CD14-positive monocyte (primary cell): Measurements from ENCODE around the gene PREX1. TPM values are rescaled to one million over a fixed set of nuclear protein-coding genes. Genes with fewer than 3 reads are reported as not detected.

ENCODE experiments used
- DNase-seq, 3 donors: peaks; one replicate each; pipeline ENCODE4 v3.0.0-alpha.2; 2011 to 2022
- H2AFZ ChIP-seq: 2 replicates; pipeline ENCODE4 v1.6.0; 2012; ENCODE audit warnings: mild to moderate bottlenecking, low read depth, low read length, inconsistent platforms; ENCODE audit not compliant: insufficient read depth, poor library complexity, severe bottlenecking
- H3K27ac ChIP-seq, 2 donors: 1 replicate in 1 of 2; 2 replicates in 1 of 2; pipeline ENCODE4 v1.5.1; 2012 to 2013; ENCODE audit warnings: low read length in 2 of 2, control low read depth in 1 of 2, inconsistent platforms in 1 of 2, low read depth in 1 of 2, mild to moderate bottlenecking in 1 of 2
- H3K27me3 ChIP-seq, 2 donors: one replicate each; pipeline versions ENCODE4 v1.6.0 to v1.6.1; 2011 to 2013; ENCODE audit warnings: low read length in 2 of 2; ENCODE audit not compliant: control insufficient read depth in 2 of 2, insufficient read depth in 2 of 2
- H3K36me3 ChIP-seq, 2 donors: replicated peaks in 1 of 2; 1 replicate in 1 of 2; 2 replicates in 1 of 2; pipeline versions ENCODE4 v1.5.1 to v1.6.1; 2012 to 2013; ENCODE audit warnings: low read length in 2 of 2, control low read depth in 1 of 2, inconsistent platforms in 1 of 2, mild to moderate bottlenecking in 1 of 2; ENCODE audit not compliant: insufficient read depth in 2 of 2, control insufficient read depth in 1 of 2
- H3K4me1 ChIP-seq, 2 donors: 1 replicate in 1 of 2; 2 replicates in 1 of 2; pipeline versions ENCODE4 v1.5.1 to v1.6.1; 2012 to 2013; ENCODE audit warnings: low read length in 2 of 2, control low read depth in 1 of 2, inconsistent platforms in 1 of 2, mild to moderate bottlenecking in 1 of 2, moderate library complexity in 1 of 2; ENCODE audit not compliant: insufficient read depth in 2 of 2, control insufficient read depth in 1 of 2
- H3K4me2 ChIP-seq: replicated peaks from 2 replicates; pipeline ENCODE3; 2012; ENCODE audit warnings: low read length, moderate library complexity, mild to moderate bottlenecking; ENCODE audit not compliant: poor library complexity, severe bottlenecking; ENCODE audit errors: extremely low read depth
- H3K4me3 ChIP-seq, 3 experiments: fragments of 200-600 bp in 1 of 3; sonication (generic) in 1 of 3; replicated peaks in 1 of 3; 1 replicate in 2 of 3; 2 replicates in 1 of 3; pipeline ENCODE4 v1.5.1; 2011 to 2013; ENCODE audit warnings: low read length in 3 of 3, mild to moderate bottlenecking in 3 of 3, control low read depth in 2 of 3, low read depth in 2 of 3, inconsistent platforms in 1 of 3, moderate library complexity in 1 of 3
- H3K79me2 ChIP-seq: 2 replicates; pipeline ENCODE4 v1.6.0; 2012; ENCODE audit warnings: mild to moderate bottlenecking, control low read depth, inconsistent platforms, low read length, moderate library complexity; ENCODE audit not compliant: insufficient read depth
- H3K9ac ChIP-seq: 2 replicates; pipeline ENCODE4 v1.6.0; 2017; ENCODE audit warnings: low read length, mild to moderate bottlenecking; ENCODE audit not compliant: insufficient read depth, poor library complexity, severe bottlenecking
- H3K9me3 ChIP-seq, 2 donors: replicated peaks in 1 of 2; 1 replicate in 1 of 2; 2 replicates in 1 of 2; pipeline versions ENCODE4 v1.5.1 to v1.6.1; 2012 to 2013; ENCODE audit warnings: low read length in 2 of 2, control low read depth in 1 of 2; ENCODE audit not compliant: control insufficient read depth in 1 of 2, insufficient read depth in 1 of 2
- H4K20me1 ChIP-seq: 2 replicates; pipeline ENCODE4 v1.6.0; 2012; ENCODE audit warnings: mild to moderate bottlenecking, low read length, control low read depth, moderate library complexity; ENCODE audit not compliant: insufficient read depth
- H3K27ac Mint-ChIP-seq, 7 donors: one replicate each; pipeline ENCODE4 v1.8.0; 2020; ENCODE audit warnings: mild to moderate bottlenecking in 7 of 7, mixed read lengths in 7 of 7, moderate library complexity in 6 of 7, inconsistent platforms in 2 of 7
- H3K27me3 Mint-ChIP-seq, 3 donors: one replicate each; pipeline ENCODE4 v1.8.0; 2021 to 2022; ENCODE audit warnings: low read depth in 3 of 3, mild to moderate bottlenecking in 3 of 3, mixed read lengths in 3 of 3, moderate library complexity in 3 of 3, inconsistent platforms in 1 of 3
- H3K36me3 Mint-ChIP-seq, 2 donors: one replicate each; pipeline ENCODE4 v1.8.0; 2020; ENCODE audit warnings: mixed read lengths in 2 of 2, inconsistent platforms in 1 of 2, mild to moderate bottlenecking in 1 of 2
- H3K4me1 Mint-ChIP-seq: one replicate; pipeline ENCODE4 v1.8.0; 2020; ENCODE audit warnings: mild to moderate bottlenecking, mixed read lengths
- H3K4me3 Mint-ChIP-seq, 2 donors: one replicate each; pipeline ENCODE4 v1.8.0; 2020; ENCODE audit warnings: mild to moderate bottlenecking in 2 of 2, mixed read lengths in 2 of 2, moderate library complexity in 1 of 2
- H3K9me3 Mint-ChIP-seq, 7 donors: one replicate each; pipeline ENCODE4 v1.8.0; 2020 to 2022; ENCODE audit warnings: mixed read lengths in 7 of 7, mild to moderate bottlenecking in 6 of 7, moderate library complexity in 6 of 7, inconsistent platforms in 2 of 7
- WGBS: methylation state at CpG from one replicate; pipeline ENCODE4 v1.1.5; 2013; ENCODE audit warnings: missing lambda C conversion rate; ENCODE audit not compliant: insufficient coverage; 5-methylcytosine and 5-hydroxymethylcytosine counted together
- intact Hi-C, 2 donors: fragments of 100-400 bp; cut with micrococcal nuclease; formaldehyde crosslinking; loops; one replicate each; pipeline versions ENCODE4 v1.15.0 to v1.15.1; 2023
- polyA plus RNA-seq, 3 donors: library from polyadenylated mRNA; depleted of rRNA in 1 of 3; unstranded in 2 of 3; stranded (reverse) in 1 of 3; fragments of 300-500 nt in 2 of 3; fragments of >200 nt in 1 of 3; fragmentation: Illumina TruSeq in 2 of 3; gene quantifications; 1 replicate in 2 of 3; 2 replicates in 1 of 3; pipeline ENCODE4 v1.2.3, GENCODE V29; 2012 to 2021
- TF ChIP-seq, protein P1 (sequence below): fragments of 200-600 bp; IDR thresholded peaks from one replicate; pipeline ENCODE4 v1.8.0; 2022; ENCODE audit warnings: antibody characterized with exemption, mild to moderate bottlenecking

Gene PREX1
- polyA plus RNA-seq, 3 donors: 24.3 to 114 (median 27.5) TPM

DNA sequence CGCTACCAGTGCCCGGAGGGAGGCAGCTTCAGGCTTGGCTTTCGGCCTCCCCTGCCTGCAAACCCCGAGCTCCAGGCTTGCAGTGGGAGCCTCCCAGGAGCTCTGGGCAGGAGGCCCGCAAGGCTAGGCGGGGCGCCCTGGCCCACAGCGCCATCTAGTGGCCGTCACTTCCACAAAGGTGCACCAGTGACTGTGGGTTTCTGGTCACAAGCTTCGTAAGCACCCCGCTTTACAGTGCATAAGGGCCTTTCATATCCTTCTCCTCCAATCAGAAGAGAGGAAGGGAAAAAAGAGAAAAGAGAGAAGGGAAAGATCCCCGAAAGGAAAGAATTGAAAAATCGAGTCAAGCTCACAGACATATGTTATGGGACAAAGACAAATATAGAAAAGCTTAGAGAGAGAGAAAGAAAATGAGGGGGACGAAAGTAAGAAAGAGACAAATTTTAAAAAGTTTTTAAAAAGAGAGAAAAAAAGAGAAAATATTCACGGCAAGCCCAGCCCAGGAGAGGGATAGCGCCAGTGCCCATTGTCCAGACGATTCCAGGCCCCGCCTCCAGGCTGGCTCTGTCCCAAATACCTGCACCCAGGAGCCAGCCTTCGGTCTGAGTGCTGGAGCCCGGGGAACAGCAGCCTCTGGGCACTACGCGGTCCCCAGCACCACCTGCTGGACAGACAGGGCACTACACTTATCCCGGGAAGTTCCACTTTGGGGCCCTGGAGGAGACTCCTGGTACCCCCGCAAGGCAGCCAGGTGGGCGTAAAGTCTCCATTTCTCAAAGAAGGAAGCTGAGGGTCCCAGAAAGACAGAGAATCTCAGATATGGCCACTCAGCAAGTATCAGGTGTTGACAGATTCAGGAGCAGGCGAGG lies 207.1 kb downstream of the PREX1 start:
- H3K9me3 ChIP-seq: peaks cover 0 to 3% of the 10 kb centered on the region in 2 donors
- H4K20me1 ChIP-seq: peaks cover 66% of the 10 kb centered on the region
- Mint-ChIP-seq H3K36me3 (peaks cover 23 to 34% of the 10 kb centered on the region in 2 donors), H3K9me3 (peaks cover 0 to 5% (median 3%) of the 10 kb centered on the region in 7 donors), H3K27ac (peak overlapping the region in 6 of 7 donors; percentile 11 to 83 (median 64)), H3K4me1 (peaks cover 21% of the 10 kb centered on the region), H3K27me3 (peaks cover 6 to 15% (median 8%) of the 10 kb centered on the region in 3 donors), H3K4me3 (peak overlapping the region; percentile 14 to 73)
- peak overlapping the region in 1 of 3 experiments; percentile 38 for H3K4me3 ChIP-seq
- H3K9ac ChIP-seq: peak overlapping the region; percentile 36
- H3K4me2 ChIP-seq: peak overlapping the region; percentile 58
- TF ChIP-seq, protein P1, sequence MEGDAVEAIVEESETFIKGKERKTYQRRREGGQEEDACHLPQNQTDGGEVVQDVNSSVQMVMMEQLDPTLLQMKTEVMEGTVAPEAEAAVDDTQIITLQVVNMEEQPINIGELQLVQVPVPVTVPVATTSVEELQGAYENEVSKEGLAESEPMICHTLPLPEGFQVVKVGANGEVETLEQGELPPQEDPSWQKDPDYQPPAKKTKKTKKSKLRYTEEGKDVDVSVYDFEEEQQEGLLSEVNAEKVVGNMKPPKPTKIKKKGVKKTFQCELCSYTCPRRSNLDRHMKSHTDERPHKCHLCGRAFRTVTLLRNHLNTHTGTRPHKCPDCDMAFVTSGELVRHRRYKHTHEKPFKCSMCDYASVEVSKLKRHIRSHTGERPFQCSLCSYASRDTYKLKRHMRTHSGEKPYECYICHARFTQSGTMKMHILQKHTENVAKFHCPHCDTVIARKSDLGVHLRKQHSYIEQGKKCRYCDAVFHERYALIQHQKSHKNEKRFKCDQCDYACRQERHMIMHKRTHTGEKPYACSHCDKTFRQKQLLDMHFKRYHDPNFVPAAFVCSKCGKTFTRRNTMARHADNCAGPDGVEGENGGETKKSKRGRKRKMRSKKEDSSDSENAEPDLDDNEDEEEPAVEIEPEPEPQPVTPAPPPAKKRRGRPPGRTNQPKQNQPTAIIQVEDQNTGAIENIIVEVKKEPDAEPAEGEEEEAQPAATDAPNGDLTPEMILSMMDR: peak; percentile 99
- H2AFZ ChIP-seq: no peak overlapping the region
- intact Hi-C loops: loop anchor here (1.0 to 10.0 kb wide), 5 partner anchors 834 to 958 kb away; partner anchors contain the start of gene SULF2 (in 1 of the 2)
- H3K27me3 ChIP-seq: no peaks in the 10 kb centered on the region
- DNase-seq: peak; percentile 50 to 68 (median 65)
- no peaks in the 10 kb centered on the region for H3K79me2 ChIP-seq
- WGBS: 17% methylated on average over 17 of the region's 26 CpGs
- peaks cover 14 to 15% of the 10 kb centered on the region in 2 donors for H3K4me1 ChIP-seq
- peaks cover 23 to 34% of the 10 kb centered on the region in 2 donors for H3K36me3 ChIP-seq
- H3K27ac ChIP-seq: peak overlapping the region in 1 of 2 donors; percentile 32

DNA sequence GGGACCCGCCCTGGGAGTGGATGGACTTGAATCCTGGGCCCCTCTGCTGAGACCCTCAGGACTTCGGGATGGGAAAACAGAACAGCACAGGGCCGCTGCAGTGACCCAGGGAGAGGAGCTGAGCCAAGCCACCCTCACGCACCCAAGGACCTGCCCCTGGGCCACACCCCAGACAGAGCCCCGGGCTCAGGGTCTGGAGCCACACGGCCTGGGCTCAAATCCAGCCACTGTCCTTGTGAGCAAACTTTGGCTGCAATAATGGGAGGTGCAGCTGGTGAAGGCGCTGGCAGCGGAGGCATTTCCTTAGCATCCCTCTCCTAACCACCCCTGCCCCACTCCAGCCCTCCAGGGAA lies 207.7 kb downstream of the PREX1 start:
- Mint-ChIP-seq H3K27ac (no peak overlapping the region), H3K36me3 (peaks cover 17 to 27% of the 10 kb centered on the region in 2 donors), H3K4me3 (no peak overlapping the region), H3K4me1 (peaks cover 23% of the 10 kb centered on the region), H3K27me3 (peaks cover 6 to 15% (median 8%) of the 10 kb centered on the region in 3 donors), H3K9me3 (peaks cover 0 to 5% (median 3%) of the 10 kb centered on the region in 7 donors)
- H3K9me3 ChIP-seq: peaks cover 0 to 3% of the 10 kb centered on the region in 2 donors
- WGBS: 84% methylated on average over 5 of the region's 8 CpGs
- H3K27ac ChIP-seq: no peak overlapping the region
- no peaks in the 10 kb centered on the region for H3K27me3 ChIP-seq
- H3K4me1 ChIP-seq: peaks cover 15 to 16% of the 10 kb centered on the region in 2 donors
- TF ChIP-seq, protein P1: no peak
- H3K36me3 ChIP-seq: peaks cover 16 to 27% of the 10 kb centered on the region in 2 donors
- no peak overlapping the region for H3K9ac ChIP-seq
- no peak overlapping the region for H3K4me2 ChIP-seq
- intact Hi-C loops: loop anchor here (2.0 to 10.0 kb wide), 4 partner anchors 833 to 958 kb away; partner anchors contain the start of gene SULF2 (in 1 of the 2)
- H3K79me2 ChIP-seq: no peaks in the 10 kb centered on the region
- H2AFZ ChIP-seq: no peak overlapping the region
- no peak for DNase-seq
- peaks cover 60% of the 10 kb centered on the region for H4K20me1 ChIP-seq
- no peak overlapping the region for H3K4me3 ChIP-seq
